HG03045 (cell line): ENCODE data around the gene IL4I1.

Experiments
- ATAC-seq: cut with Tn5 transposase; IDR thresholded peaks from one replicate; pipeline ENCODE4 v1.9.1; 2021; ENCODE audit warnings: mild to moderate bottlenecking, moderate library complexity; ENCODE audit not compliant: unreplicated experiment

Gene IL4I1

DNA sequence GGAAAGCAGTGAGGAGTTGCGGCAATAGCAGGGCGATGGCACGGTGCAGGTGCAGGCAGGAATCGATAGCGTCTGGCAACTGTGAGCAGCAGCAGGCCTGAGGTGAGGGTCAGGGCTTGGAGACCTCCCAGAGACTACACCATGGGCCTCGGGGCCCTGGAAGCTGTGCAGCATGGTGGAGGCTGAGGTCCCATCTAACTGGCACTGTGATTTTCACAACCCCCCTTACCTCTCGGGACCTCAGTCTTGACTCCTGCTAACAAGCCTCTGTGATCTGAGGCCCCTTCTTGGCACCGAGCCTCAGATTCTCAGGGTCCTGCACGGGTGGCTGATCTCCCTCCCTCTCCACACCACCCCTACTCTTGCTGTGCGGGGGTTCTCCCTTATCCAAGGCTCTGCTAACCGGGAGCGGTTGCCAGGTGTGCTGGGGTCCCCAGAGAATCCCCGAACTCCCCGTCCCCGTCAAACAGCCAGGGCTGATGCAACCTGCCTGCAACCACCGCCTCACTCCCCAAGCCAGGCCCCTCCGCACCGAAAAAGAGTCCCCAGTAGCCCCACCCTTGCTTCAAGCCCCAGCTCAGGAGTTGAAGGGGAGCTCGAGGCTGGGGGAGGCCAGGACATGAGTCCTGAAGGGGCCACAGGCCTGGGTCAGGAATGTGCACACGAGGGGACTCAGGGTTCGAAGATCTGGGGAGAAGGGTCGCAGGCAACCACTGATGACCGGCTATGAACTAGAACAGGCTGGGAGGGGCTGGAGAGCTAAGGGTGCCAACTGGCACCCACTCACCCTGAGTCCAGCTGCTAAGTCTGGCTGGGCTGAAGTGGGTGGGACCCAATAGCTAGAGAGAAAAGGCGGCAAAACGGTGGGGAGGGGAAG, 27.6 kb upstream of the IL4I1 start:
- ATAC-seq: no peak

DNA sequence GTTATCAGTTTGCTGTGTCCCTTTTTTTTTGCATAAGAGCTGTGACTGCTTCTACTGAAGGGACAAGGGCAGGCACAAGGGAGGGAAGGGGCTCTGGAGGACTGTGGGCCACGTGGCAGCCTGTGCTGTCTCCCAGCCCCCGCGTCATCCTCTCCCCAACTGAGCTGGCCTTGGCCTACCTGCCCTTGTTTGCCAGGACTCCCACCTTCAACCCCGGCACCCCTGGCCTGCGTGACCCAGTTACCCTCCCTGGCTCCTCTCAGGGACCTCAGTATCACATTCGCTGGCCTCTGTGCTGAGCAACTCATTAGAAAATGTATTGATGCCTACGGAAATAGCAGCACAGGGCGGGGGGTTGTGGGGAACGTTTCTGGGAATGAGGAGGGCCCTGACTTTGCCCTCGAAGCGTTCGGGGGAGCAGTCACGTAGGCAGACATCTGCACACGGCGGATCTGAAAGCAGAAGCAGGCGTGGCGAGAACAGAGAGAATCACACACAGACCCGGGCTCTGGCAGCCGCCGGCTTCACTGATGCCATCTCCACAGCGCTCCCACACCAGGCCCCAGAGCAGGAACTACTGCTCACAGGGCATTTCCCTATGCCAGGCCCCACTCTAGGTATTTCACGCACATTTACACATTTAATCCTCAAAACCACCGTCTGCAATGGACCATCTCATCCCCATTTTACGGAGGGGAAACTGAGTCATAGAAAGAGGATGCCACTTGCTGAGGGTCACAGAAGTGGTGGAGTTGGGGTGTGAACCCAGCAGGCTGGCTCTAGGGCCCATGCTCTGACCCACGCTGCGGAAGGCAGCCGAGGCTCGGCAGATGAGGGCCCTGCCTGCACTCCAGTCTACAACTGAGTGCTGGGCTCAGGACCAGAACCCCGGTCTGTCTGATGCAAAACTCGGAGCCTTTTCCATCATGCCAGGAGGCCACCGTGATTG, 26.6 kb upstream of the IL4I1 start:
- no peak for ATAC-seq

GRCh38 chr19:49921871-49922795, 25.4 kb upstream of the IL4I1 start:
- ATAC-seq: no peak

GRCh38 chr19:49920624-49921363, 24.1 kb upstream of the IL4I1 start:
- no peak for ATAC-seq

DNA sequence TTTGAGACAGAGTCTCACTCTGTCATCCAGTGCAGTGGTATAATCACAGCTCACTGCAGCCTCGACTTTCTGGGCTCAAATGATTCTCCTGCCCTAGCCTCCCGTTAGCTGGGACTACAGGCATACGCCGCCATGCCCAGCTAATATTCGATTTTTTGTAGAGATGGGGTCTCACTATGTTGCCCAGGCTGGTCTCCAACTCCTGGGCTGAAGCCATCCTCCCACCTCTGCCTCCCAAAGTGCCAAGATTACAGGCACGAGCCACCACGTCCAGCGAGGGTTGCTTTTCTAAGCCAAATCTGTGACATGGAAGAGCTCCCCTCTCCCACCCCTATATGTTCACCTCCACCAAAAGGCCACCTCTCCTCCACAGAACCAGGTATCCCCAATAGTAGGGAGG, 21.4 kb upstream of the IL4I1 start:
- ATAC-seq: no peak

GRCh38 chr19:49916839-49917733, 20.4 kb upstream of the IL4I1 start:
- ATAC-seq: no peak

DNA sequence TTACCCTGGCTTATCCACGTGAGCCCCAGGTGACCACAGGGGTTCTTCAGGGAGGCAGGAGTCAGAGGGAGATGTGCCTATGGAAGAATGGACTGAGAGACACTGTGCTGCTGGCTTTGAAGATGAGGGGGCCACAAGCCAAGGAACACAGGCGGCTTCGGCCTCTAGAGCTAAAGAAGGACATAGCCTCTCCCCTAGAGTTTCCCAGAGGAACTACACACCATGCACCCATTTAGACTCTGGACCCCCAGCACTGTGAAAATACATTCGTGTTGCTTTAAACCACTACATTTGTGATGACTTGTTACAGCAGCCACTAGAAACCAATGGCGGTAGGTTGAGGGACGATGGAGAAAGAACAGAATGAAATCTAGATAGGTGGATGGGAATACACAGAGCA, 18.6 kb upstream of the IL4I1 start:
- no peak for ATAC-seq

DNA sequence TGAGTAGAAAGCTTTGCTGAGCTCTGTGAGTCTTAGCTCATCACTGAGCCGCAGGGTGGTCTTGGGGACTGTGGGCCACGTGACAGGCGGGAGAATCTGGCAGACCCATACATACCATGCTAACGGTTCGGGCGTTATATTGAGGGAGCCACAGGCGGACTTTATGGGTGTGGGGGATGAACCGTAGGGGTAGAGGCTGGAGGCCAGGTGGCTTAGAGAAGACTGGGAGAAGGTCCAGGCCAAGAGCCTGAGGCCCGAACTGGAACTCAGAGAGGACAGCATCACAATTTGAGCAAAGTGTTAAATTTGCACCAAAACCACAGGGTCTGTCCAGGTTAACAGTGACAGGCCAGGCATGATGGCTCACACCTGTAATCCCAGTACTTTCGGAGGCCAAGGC, 17.0 kb upstream of the IL4I1 start:
- ATAC-seq: no peak

GRCh38 chr19:49912965-49913685, 16.4 kb upstream of the IL4I1 start:
- ATAC-seq: no peak

DNA sequence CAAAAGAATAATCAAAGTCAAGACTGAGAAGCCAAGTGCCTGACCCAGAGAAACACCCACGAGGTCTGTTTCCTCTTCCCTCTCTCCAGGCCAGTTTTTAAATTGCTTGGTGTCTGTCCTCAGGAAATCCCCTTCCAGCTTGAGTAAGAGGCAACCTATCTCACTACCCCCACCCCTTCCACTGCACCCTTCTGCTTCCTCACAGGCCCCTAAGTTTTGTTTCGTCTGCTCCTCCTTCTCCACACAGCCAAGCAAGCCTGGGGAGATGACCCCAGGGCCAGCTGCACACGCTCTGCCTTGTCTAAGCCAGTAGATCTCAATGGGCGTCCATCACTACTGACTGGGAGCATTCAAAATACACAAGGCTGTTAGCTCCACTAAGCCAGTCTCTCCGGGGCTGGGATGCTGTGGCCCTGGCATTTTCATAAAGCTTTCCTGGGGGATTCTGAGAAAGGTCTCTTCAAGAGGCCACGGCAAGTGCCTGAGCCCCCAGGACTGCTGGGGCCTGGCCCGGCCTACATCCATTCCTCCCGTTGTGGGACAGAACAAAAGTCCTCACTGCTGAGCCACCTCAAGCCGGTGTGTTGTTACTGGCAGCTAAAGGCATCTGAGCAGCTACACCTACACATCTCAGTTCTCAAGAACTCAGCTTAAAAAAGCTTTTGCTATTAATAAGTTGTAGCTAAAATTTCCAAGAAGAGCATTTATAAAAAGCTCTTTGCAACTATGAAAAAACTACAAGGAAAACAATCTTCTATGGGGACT, 14.9 kb upstream of the IL4I1 start:
- ATAC-seq: no peak

DNA sequence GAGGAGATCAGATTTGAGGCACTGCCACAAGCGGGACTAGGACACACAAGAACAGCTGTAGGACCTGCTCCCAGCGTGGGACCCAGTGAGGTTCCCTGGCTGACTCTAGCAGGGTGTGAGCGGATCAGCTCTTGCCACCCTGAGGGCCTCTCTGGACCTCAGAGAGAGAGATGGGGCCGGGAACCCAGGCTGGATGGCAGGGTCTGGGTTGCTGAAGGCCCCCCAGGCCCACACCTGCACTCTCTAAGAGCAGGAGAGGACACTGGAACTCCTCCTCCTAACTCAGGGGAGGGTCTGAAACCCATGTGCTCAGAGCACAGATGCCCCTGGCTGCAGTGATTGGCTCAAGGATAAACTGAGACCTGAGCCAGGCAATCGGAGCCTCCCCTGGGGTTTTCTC, 13.5 kb upstream of the IL4I1 start:
- no peak for ATAC-seq

- ATAC-seq: no peak
Measured at GRCh38 chr19:49908480-49909420, 12.1 kb upstream of the IL4I1 start.

- ATAC-seq: no peak
Measured at GRCh38 chr19:49907745-49908446, 11.2 kb upstream of the IL4I1 start.

GRCh38 chr19:49906879-49907564, 10.3 kb upstream of the IL4I1 start:
- no peak for ATAC-seq

DNA sequence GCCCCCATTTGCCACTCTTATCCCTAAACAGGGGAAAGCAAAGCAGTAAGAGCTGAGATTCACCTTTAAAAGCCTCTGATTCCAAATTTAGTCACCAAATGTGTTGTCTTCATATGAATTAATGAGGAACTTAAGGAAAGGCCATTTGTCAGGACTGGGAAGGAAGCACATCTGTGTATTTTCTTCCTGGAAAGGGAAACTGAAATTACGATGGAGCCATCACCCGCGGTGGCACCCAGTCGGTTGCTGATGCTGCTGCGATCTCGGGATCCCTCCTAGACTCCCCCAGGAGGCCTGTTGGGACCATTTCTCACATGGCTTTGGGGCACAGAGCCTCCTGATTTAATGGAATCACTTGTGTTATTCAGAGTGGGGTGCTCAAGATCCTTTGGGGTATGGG, 7.4 kb upstream of the IL4I1 start:
- ATAC-seq: no peak
